HepG2 (cell line): ENCODE measurements around the gene SPATA25. TPM values are rescaled to one million over a fixed set of nuclear protein-coding genes. Genes with fewer than 3 reads are reported as not detected.
A peak's percentile ranks its signal among the peaks of the same experiment; 100 is the strongest.

Source experiments
- GPN1 ChIP-seq: sonication (generic); formaldehyde crosslinking; IDR thresholded peaks from 2 replicates; pipeline ENCODE4 v1.5.1; 2020; ENCODE audit warnings: missing genetic modification reagents, borderline replicate concordance
- SIN3B ChIP-seq: fragments of 150-350 bp; IDR thresholded peaks from 2 replicates; pipeline ENCODE4 v1.6.1; 2014; ENCODE audit warnings: low read length
- ZNF136 ChIP-seq: sonication (generic); formaldehyde crosslinking; IDR thresholded peaks from 2 replicates; pipeline ENCODE4 v1.8.1; 2022; ENCODE audit warnings: low read depth, mild to moderate bottlenecking, moderate library complexity, missing genetic modification reagents
- ZNF354B ChIP-seq: sonication (generic); formaldehyde crosslinking; IDR thresholded peaks from 2 replicates; pipeline ENCODE4 v1.8.0; 2022; ENCODE audit warnings: mild to moderate bottlenecking, missing genetic modification reagents
- polyA plus RNA-seq, 8 experiments: library from polyadenylated mRNA; depleted of rRNA in 3 of 8; stranded (reverse) in 7 of 8; unstranded in 1 of 8; fragments of >200 nt; fragmentation: Illumina TruSeq in 4 of 8; extraction: Trizol in 4 of 8; gene quantifications; 2 replicates each; pipeline versions ENCODE4 v1.2.1 to v1.2.3, GENCODE V29; 2011 to 2016; ENCODE audit warnings: low read depth in 4 of 8, missing spikeins in 1 of 8, mixed read lengths in 1 of 8; ENCODE audit not compliant: insufficient read depth in 1 of 8
- total RNA-seq, 5 experiments: library from RNA; depleted of rRNA; stranded (reverse); fragments of >200 nt; fragmentation: Illumina TruSeq; extraction: Trizol; gene quantifications; 2 replicates each; pipeline ENCODE4 v1.2.3, GENCODE V29; 2016; ENCODE audit warnings: low read depth in 1 of 5
- TF ChIP-seq, protein P1 (sequence below): IDR thresholded peaks from 2 replicates; pipeline ENCODE4 v1.6.1; 2012; ENCODE audit warnings: low read length, improper control_type of control experiment
- TF ChIP-seq, protein P2 (sequence below): sonication (generic); formaldehyde crosslinking; IDR thresholded peaks from 2 replicates; pipeline ENCODE4 v1.5.0; 2020; ENCODE audit warnings: mild to moderate bottlenecking, missing genetic modification reagents, borderline replicate concordance
- TF ChIP-seq, protein P3 (sequence below): sonication (generic); formaldehyde crosslinking; IDR thresholded peaks from 2 replicates; pipeline ENCODE4 v1.9.0; 2021; ENCODE audit warnings: mild to moderate bottlenecking, missing genetic modification reagents

Gene SPATA25
- total and polyA plus RNA-seq, 2 of the 13 experiments (the other 11 are each of a cell fraction or from before 2014, with no cell fraction given) = 4.8 to 7.6 TPM

DNA sequence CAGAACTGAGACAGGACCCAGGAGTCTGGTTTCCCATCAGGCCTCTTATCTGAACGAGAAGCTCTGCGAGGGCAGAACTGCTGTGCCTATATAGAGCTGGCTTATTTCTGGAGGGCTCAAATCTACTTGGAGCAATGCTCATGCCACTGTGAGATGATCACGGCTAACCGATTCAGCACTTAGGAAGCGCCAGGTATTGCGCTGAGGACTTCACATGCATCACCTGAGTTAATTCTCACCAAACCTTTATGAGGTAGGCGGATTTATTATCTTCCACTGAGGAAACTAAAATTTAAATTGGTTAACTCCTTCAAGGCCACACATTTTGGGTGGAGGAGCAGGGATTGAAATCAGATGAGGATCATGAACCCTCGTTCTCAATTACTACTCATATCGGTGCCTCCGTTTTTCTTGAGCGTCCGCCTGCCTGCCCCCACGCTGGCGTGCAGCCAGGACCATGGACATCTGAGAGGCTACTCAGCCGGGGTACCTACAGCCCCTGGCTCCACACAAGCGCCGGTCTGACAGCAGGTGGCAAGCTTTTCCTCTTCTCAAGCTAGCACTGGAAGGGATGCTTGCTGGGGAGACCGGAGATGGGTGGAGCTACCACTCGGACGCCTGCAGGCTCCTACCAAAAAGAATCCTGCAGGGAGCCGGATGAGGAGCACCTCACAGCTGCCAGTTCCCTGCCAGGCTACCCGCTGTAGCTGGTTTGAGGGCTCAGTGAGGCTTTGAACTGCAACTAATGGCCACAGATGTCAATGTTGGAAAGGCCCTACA is 46.0 kb upstream of the SPATA25 start (continued):
- TF ChIP-seq, protein P1, sequence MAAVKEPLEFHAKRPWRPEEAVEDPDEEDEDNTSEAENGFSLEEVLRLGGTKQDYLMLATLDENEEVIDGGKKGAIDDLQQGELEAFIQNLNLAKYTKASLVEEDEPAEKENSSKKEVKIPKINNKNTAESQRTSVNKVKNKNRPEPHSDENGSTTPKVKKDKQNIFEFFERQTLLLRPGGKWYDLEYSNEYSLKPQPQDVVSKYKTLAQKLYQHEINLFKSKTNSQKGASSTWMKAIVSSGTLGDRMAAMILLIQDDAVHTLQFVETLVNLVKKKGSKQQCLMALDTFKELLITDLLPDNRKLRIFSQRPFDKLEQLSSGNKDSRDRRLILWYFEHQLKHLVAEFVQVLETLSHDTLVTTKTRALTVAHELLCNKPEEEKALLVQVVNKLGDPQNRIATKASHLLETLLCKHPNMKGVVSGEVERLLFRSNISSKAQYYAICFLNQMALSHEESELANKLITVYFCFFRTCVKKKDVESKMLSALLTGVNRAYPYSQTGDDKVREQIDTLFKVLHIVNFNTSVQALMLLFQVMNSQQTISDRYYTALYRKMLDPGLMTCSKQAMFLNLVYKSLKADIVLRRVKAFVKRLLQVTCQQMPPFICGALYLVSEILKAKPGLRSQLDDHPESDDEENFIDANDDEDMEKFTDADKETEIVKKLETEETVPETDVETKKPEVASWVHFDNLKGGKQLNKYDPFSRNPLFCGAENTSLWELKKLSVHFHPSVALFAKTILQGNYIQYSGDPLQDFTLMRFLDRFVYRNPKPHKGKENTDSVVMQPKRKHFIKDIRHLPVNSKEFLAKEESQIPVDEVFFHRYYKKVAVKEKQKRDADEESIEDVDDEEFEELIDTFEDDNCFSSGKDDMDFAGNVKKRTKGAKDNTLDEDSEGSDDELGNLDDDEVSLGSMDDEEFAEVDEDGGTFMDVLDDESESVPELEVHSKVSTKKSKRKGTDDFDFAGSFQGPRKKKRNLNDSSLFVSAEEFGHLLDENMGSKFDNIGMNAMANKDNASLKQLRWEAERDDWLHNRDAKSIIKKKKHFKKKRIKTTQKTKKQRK = no peak
- TF ChIP-seq ZNF354B (CRISPR knock-in tag) (no peak; the same call in 1 of the 2 replicates), GPN1 (CRISPR knock-in tag) (0 out of 2 replicates have a peak, but pooled peaks have one; percentile 1), SIN3B (no peak), ZNF136 (CRISPR knock-in tag) (no peak)
- TF ChIP-seq, protein P2, sequence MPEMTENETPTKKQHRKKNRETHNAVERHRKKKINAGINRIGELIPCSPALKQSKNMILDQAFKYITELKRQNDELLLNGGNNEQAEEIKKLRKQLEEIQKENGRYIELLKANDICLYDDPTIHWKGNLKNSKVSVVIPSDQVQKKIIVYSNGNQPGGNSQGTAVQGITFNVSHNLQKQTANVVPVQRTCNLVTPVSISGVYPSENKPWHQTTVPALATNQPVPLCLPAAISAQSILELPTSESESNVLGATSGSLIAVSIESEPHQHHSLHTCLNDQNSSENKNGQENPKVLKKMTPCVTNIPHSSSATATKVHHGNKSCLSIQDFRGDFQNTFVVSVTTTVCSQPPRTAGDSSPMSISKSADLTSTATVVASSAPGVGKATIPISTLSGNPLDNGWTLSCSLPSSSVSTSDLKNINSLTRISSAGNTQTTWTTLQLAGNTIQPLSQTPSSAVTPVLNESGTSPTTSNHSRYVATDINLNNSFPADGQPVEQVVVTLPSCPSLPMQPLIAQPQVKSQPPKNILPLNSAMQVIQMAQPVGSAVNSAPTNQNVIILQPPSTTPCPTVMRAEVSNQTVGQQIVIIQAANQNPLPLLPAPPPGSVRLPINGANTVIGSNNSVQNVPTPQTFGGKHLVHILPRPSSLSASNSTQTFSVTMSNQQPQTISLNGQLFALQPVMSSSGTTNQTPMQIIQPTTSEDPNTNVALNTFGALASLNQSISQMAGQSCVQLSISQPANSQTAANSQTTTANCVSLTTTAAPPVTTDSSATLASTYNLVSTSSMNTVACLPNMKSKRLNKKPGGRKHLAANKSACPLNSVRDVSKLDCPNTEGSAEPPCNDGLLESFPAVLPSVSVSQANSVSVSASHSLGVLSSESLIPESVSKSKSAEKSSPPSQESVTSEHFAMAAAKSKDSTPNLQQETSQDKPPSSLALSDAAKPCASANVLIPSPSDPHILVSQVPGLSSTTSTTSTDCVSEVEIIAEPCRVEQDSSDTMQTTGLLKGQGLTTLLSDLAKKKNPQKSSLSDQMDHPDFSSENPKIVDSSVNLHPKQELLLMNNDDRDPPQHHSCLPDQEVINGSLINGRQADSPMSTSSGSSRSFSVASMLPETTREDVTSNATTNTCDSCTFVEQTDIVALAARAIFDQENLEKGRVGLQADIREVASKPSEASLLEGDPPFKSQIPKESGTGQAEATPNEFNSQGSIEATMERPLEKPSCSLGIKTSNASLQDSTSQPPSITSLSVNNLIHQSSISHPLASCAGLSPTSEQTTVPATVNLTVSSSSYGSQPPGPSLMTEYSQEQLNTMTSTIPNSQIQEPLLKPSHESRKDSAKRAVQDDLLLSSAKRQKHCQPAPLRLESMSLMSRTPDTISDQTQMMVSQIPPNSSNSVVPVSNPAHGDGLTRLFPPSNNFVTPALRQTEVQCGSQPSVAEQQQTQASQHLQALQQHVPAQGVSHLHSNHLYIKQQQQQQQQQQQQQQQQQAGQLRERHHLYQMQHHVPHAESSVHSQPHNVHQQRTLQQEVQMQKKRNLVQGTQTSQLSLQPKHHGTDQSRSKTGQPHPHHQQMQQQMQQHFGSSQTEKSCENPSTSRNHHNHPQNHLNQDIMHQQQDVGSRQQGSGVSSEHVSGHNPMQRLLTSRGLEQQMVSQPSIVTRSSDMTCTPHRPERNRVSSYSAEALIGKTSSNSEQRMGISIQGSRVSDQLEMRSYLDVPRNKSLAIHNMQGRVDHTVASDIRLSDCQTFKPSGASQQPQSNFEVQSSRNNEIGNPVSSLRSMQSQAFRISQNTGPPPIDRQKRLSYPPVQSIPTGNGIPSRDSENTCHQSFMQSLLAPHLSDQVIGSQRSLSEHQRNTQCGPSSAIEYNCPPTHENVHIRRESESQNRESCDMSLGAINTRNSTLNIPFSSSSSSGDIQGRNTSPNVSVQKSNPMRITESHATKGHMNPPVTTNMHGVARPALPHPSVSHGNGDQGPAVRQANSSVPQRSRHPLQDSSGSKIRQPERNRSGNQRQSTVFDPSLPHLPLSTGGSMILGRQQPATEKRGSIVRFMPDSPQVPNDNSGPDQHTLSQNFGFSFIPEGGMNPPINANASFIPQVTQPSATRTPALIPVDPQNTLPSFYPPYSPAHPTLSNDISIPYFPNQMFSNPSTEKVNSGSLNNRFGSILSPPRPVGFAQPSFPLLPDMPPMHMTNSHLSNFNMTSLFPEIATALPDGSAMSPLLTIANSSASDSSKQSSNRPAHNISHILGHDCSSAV (CRISPR knock-in tag) = no peak
- TF ChIP-seq, protein P3, sequence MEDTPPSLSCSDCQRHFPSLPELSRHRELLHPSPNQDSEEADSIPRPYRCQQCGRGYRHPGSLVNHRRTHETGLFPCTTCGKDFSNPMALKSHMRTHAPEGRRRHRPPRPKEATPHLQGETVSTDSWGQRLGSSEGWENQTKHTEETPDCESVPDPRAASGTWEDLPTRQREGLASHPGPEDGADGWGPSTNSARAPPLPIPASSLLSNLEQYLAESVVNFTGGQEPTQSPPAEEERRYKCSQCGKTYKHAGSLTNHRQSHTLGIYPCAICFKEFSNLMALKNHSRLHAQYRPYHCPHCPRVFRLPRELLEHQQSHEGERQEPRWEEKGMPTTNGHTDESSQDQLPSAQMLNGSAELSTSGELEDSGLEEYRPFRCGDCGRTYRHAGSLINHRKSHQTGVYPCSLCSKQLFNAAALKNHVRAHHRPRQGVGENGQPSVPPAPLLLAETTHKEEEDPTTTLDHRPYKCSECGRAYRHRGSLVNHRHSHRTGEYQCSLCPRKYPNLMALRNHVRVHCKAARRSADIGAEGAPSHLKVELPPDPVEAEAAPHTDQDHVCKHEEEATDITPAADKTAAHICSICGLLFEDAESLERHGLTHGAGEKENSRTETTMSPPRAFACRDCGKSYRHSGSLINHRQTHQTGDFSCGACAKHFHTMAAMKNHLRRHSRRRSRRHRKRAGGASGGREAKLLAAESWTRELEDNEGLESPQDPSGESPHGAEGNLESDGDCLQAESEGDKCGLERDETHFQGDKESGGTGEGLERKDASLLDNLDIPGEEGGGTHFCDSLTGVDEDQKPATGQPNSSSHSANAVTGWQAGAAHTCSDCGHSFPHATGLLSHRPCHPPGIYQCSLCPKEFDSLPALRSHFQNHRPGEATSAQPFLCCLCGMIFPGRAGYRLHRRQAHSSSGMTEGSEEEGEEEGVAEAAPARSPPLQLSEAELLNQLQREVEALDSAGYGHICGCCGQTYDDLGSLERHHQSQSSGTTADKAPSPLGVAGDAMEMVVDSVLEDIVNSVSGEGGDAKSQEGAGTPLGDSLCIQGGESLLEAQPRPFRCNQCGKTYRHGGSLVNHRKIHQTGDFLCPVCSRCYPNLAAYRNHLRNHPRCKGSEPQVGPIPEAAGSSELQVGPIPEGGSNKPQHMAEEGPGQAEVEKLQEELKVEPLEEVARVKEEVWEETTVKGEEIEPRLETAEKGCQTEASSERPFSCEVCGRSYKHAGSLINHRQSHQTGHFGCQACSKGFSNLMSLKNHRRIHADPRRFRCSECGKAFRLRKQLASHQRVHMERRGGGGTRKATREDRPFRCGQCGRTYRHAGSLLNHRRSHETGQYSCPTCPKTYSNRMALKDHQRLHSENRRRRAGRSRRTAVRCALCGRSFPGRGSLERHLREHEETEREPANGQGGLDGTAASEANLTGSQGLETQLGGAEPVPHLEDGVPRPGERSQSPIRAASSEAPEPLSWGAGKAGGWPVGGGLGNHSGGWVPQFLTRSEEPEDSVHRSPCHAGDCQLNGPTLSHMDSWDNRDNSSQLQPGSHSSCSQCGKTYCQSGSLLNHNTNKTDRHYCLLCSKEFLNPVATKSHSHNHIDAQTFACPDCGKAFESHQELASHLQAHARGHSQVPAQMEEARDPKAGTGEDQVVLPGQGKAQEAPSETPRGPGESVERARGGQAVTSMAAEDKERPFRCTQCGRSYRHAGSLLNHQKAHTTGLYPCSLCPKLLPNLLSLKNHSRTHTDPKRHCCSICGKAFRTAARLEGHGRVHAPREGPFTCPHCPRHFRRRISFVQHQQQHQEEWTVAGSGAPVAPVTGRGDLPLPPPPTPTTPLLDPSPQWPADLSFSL (CRISPR knock-in tag) = no peak
- TF ChIP-seq, all 625 proteins: peak for 236
